ENCODE measurements around the gene TAS2R40.

GRCh38 chr7:143248761-143249354, 27.0 kb downstream of the TAS2R40 start:
- TF ChIP-seq CTCF (IDR thresholded peaks at IDR 0.05; ENCODE audit: poor library complexity, severe bottlenecking) = no peak
- no peak for TF ChIP-seq EZH2 (IDR thresholded peaks at IDR 0.05; ENCODE audit: borderline replicate concordance, insufficient read depth, low read length, poor library complexity, severe bottlenecking)
- TF ChIP-seq MXI1 (conservative IDR thresholded peaks at IDR 0.05; ENCODE audit: poor library complexity, severe bottlenecking) = no peak
- TF ChIP-seq TAF1 (IDR thresholded peaks at IDR 0.05; ENCODE audit: low read depth) = no peak
- TF ChIP-seq EP300 (conservative IDR thresholded peaks at IDR 0.05; ENCODE audit: poor library complexity, severe bottlenecking) = no peak
- TF ChIP-seq POLR2AphosphoS5 (IDR thresholded peaks at IDR 0.05) = no peak
- no peak for TF ChIP-seq SMC3 (conservative IDR thresholded peaks at IDR 0.05; ENCODE audit: poor library complexity)
- TF ChIP-seq REST (IDR thresholded peaks at IDR 0.05; ENCODE audit: borderline replicate concordance) = no peak
- no peak for TF ChIP-seq RAD21 (conservative IDR thresholded peaks at IDR 0.05)
